GM21423 (cell line): ENCODE measurements around the gene ABHD3.
"Not testable (repeated sequence)": the region's sequence is repeated elsewhere in the genome, so short reads cannot be mapped to it uniquely, and the experiment has no call there.

Source experiments
- ATAC-seq: cut with Tn5 transposase; IDR thresholded peaks from one replicate; pipeline ENCODE4 v1.9.1; 2021; ENCODE audit warnings: mild to moderate bottlenecking, moderate library complexity; ENCODE audit not compliant: unreplicated experiment

The ABHD3 gene, protein sequence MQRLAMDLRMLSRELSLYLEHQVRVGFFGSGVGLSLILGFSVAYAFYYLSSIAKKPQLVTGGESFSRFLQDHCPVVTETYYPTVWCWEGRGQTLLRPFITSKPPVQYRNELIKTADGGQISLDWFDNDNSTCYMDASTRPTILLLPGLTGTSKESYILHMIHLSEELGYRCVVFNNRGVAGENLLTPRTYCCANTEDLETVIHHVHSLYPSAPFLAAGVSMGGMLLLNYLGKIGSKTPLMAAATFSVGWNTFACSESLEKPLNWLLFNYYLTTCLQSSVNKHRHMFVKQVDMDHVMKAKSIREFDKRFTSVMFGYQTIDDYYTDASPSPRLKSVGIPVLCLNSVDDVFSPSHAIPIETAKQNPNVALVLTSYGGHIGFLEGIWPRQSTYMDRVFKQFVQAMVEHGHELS

DNA sequence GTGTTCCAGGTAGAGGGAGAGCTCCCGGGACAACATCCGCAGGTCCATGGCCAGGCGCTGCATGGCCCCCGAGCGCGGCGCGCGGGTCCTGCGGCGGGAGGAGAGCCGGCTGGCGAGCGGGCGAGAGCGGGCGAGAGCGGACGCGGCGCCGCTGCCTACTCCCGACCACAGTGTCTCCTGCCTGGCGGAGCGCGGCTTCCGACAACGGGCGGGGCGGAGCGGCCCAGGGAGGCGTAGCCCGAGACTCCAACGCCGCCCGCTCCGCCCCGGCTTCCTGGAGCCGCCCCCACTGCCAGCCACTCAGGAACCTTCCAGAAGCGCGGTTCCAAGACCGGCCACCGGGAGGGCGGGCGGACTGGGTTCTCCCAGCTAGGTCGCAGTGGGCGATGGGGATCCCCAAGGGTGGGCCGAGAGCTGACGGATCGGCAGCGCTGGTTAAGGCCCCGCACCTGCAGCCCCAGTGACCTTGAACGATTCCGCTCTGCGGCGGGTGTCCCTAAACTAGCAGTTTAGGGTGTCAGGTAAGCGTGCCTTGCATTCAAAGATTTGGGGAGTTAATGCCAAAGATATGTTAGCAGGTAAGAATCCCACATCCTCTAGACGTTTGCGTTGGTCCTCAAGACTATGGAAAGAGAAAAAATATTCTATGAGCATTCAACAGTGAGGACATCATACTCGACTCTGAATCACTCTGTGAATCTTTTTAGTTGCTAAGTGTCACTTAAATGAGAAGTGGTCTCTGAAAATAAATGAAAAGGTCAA, at the start of gene ABHD3:
ABHD3 (minus strand) TSS at position 172 of the 762 bp plus-strand sequence; CDS start at position 63, 109 bp downstream.
- peak; percentile 92 for ATAC-seq

DNA sequence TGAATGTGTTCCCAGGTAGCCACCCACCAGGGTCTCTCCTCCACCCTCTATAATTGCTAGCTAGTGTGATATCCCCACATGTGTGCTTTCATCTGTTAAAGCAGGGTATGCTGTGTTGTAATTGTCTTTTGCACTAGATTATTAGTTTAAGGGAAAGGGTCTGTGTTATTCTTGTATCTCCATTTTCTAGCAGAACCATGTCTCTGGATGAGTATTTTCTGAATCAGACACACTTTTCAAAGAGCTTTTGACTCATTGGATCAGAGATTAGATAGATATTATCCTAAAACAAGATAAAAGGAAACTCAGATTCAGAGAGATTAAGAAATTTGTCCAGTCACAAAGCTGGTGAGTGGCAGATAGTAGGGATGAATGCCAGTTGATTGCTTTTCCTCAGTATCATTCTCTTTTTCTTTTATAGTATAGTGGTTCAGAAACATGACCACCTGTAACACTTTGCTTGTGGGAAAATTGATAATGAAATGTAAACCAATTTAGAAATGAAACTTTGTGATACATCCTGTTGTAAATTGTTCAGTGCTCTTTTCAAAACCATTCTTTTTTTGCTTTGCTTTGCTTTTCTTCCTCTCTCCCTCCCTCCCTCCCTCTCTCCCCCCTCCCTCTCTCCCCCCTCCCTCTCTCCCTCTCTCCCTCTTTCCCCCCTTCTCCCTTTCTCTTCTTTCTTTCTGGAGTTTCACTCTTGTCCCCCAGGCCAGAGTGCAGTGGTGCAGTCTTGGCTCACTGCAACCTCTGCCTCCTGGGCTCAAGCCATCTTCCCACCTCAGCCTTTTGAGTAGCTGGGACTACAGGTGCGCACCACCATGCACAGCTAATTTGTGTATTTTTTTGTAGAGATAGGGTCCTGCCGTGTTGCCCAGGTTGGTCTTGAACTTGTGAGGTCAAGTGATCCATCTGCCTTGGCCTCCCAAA, 43.5 kb upstream of the ABHD3 start:
- no peak for ATAC-seq

DNA sequence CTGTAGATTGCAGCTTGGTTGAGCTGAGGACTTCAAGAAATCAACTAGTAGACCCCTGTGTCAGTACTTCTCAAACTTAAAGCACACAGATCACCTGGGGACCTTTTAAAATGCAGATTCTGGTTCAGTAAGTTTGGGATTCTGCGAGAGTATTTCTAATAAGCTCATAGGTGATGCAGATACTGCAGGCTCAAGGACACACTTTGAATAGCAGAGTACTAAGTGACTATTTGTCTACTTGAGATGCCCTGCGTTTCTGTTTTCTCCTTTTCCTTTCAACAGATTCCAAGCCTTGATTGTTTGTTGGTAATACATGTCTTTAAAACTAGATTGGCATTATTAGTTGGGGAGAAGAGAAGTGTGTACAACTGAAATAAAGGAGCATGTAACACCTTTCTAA, 42.7 kb upstream of the ABHD3 start:
- ATAC-seq: no peak

DNA sequence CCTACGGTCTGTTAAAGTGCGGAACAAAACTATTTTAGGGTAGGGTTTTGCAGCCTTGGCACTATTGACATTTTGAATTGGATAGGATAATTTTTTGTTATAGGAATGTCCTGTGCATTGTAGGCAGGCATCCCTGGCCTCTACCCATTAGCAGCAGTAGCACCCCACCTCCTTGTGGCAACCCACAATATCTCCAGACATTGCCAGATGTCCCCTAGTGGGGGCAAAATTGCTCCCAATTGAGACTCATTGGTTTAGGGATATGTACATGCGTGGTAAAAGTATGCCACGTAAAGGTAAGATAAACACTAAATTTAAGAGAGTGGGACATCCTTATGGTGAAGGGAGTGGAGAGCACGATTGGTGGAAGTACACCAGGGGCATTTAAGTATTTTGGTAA, 40.7 kb upstream of the ABHD3 start:
- no peak for ATAC-seq

DNA sequence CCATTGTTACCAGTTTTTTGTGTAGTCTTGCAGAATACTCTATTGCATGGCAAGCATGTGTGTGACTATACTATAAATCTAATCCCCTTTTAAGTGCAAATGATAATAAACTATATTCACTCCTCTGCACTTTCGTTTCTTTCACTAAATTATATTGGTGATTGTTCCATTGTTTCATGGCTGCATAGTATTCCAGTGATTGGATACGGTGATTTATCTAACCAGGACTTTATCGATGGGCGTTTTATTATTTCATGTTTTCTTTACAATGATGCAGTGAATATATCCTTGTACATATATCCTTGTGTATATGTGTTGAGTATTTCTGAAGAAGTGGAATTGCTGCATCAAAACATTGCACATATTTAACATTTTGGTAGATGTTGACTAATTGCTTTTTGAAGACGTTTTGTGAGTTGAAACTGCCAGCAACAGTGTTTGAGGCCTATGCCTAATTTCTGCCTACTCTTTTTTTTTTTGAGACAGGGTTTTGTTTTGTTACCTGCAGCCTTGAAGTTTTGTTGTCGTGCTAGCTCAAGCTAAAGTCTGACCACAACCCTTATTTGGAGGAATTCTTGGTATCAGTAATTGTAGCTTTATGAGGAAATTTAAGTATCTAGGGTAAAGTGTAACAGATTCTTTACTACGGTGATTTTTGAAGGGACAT, 38.7 kb upstream of the ABHD3 start:
- ATAC-seq: no peak

DNA sequence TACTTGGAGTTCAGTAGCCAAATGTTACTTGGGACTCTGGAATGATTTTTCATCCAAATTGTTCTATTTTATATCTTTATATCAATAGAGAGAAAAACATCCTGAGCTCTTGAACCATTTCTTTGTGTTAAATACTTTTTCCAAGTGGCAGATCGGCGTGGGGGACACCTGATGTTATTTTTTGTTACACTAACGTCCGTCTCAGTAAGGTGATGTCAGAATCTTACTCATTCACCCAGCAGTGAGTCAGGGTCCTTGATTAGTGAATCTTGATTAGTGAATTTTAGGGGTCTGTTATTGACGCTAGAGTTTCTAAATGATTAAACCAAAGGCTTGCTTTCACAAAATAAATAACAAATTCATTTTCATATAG, 37.7 kb upstream of the ABHD3 start:
- ATAC-seq: no peak

DNA sequence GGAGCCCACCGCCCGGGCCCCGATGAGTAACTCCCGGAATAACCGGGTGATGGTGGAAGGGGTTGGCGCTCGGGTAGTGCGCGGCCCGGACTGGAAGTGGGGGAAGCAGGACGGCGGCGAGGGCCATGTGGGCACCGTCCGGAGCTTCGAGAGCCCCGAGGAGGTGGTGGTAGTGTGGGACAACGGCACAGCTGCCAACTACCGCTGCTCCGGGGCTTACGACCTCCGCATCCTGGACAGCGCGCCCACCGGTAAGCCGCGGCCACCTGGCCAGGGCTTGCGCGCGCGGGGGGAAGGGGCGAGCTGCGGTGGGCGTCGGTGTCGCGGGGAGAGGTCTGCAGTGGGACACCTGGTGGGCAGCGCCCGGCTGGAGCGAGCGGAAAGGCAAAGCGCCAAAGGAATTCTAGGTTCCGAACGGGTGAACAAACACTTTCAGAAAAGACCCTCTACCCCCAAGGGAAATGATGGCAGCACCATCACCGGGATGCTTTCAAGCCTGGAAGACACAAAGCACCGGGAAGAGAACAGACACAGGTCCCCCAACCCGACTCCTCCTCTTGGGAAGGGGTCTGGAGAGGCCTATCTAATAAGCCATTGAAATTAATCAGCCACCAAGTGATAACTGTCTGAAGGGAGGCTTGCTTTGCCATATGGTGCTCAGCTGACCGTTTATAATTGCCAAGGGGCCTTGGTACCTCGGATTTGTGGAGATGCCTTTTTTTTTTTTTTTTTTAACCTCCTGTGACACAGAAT, 37.2 kb upstream of the ABHD3 start:
- peak; percentile 11 for ATAC-seq

DNA sequence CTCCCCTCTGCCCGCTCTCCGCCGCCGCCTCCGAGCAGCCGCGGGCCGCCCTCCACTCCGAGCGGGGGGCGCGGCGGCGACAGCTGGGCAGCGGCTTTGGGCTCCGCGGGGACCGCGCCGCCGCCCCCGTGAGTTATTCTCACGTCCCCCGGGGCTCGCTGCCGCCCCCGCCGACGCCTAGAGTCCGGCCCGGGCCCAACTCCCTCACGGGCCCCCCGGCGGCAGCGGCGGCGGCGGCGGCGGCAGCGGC, 36.7 kb upstream of the ABHD3 start:
- no peak for ATAC-seq

DNA sequence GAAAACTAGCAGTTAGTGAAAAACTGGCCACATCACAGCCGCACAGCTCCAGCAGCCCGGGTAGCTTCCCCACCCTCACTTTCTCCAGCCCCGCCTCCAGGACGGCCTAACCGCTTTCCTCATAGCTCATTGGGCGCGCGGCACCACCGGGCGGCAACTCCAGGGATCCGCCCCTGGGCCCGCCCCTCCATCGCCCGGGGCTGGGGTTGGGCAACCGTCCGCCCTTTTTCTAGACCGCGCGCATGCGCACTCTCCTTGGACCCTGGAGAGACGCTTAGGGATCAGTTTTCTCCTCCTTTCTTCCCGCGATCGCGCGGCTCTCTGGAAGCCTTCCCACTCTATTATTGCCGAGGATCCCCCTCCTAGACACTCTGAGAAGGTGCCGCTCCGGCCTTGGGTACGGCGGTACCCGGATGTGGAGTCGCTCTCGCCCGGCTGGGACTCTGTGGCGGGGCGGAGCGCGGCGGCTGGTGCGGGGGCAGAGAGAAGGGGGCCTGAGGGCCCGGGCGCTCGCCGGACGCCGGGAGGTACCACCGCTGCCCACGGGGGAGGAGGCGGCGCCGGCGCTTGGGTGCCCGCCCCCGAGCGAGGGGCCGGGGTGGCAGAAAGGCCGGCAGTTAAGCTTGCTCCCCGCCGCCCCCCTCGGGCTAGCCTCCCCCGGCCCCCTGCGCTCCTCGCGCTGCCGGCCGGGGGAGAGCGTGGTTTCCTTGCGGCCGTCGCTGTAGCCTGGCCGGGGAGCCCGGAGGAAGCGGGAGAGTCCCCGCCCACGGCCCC, 36.2 kb upstream of the ABHD3 start, which contains the start of gene MIB1:
MIB1 (plus strand) TSS at position 255 of the 774 bp plus-strand sequence. CDS start 792 bp downstream, outside the sequence.
- ATAC-seq: peak; percentile 95

DNA sequence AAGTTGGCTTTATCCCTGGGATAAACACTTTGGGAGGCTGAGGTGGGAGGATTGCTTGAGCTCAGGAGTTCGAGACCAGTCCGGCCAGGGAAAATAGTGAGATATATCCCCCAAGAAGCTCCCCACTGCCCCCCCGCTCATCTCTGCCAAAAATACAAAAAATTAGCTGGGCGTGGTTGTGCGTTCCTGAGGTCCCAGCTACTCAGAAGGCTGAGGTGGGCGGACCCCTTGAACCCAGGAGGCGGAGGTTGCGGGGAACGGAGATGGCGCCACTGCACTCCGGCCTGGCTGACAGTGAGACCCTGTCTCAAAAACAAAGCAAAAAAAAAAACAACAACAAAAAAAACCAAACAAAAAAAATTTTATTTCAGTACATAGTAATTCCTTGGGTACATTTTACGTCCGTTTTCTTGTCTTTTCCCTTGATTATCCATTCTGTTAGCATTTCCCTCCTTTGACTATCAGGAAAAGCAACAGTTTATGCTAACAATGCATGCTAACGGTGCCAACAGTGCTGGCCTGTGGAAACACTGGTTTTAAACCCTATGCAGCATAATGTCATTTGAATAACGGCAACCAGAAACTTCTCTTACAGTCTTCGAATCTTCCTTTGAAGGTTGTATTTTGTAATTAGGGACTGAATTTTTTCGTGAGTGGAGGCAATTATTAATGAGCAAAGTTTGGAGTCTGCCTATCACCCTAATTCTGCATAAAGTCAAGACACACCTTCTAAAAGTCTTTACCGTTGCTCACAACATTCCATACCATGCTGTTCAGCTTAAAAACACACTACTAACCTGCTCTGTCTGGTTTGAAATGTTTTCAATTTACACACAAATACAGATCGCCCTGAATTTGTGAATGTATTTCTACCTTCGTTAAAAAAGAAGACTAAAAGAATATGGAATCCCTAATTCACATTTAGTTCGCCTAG, 35.3 kb upstream of the ABHD3 start:
- ATAC-seq: peak; percentile 5

DNA sequence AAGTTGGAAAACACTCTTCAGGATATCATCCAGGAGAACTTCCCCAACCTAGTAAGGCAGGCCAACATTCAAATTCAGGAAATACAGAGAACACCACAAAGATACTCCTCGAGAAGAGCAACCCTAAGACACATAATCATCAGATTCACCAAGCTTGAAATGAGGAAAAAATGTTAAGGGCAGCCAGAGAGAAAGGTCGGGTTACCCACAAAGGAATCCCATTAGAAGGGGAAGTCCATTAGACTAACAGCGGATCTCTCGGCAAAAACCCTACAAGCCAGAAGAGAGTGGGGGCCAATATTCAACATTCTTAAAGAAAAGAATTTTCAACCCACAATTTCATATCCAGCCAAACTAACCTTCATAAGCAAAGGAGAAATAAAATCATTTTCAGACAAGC, 32.4 kb upstream of the ABHD3 start:
- not testable (repeated sequence) for ATAC-seq

DNA sequence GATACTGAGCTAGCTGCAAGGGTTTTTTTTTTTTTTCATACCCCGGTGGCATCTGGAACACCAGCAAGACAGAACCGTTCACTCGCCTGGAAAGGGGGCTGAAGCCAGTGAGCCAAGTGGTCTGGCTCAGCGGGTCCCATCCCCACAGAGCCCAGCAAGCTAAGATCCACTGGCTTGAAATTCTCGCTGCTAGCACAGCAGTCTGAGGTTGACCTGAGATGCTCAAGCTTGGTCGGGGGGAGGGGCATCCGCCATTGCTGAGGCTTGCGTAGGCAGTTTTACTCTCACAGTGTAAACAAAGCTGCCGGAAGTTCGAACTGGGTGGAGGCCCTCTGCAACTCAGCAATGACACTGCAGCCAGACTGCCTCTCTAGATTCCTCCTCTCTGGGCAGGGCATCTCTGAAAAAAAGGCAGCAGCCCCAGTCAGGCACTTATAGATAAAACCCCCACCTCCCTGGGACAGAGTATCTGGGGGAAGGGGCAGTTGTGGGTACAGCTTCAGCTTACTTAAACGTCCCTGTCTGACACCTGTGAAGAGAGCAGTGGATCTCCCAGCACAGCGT, 31.0 kb upstream of the ABHD3 start:
- ATAC-seq: no peak

DNA sequence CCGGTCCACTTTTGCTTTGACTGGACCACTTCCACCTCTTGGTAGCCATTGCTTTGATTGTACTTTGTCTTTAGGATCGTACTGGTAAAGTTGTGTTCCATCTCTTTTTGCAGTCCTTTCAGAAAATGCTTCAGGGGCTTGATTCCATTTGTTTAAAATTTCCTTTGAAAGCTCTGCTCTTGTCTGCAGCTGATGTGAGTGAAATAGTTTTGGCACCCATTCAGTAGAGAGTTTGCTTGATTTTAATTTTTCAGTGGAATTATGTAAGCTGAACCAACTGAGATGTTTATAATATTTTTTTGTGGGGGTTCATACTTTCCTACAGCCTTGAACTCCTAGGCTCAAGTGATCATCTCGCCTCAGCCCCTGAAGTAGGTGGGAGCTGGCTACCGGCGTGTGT, 28.4 kb upstream of the ABHD3 start:
- no peak for ATAC-seq

DNA sequence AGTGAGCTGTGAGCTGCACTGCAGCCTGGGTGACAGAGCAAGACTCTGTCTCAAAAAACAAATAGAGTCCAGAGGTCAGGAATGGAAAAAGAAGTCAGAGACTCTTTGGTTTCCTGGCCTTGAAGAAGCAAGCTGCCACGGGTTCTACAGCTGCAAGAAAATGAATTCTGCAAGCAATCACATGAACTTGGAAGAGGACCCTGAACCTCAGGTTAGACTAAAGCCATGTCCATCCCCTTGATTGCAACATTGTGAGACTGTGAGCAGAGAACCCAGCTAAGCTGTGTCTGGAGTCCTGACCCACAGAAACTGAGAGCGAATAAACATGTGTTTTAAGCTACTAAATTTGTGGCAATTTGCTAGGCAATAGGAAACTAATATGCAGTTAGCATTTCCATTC, 23.1 kb upstream of the ABHD3 start:
- ATAC-seq: no peak

DNA sequence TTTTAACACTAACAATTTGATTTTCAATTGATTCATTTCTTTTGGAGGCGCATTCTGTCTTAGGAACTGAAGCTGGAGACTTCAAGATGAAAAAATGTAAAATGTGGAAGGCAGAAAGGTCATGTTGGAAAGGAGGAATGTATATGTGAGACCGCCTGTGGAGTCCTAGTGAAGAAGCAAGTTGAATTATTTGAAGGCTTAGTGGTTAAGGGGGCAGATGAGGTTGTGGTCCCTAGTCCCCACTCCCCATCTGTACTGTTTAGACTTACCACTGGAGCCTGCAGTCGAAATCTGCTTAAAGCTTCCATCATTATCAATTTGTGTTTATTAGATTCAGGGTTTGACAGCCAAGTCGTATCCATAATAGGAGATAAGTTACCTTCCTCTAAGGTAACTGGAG, 20.6 kb upstream of the ABHD3 start:
- ATAC-seq: no peak

DNA sequence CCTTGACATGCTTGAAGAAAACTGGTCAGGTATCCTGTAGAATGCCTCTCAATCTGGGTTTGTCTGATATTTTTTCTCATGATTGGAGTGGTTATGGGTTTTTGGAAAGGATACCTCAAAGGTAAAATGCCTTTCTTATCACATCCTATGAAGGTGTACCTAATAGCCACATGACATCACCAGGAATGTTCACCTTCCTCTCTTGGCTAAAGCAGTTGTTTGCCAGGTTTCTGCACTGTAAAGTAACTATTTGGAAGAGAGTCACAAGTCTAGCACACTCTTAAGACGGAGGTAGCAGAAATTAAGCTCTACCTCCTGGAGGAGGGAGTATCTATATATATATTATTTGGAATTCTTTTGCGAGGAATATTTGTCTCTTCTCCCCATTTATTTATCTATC, 18.1 kb upstream of the ABHD3 start:
- no peak for ATAC-seq

DNA sequence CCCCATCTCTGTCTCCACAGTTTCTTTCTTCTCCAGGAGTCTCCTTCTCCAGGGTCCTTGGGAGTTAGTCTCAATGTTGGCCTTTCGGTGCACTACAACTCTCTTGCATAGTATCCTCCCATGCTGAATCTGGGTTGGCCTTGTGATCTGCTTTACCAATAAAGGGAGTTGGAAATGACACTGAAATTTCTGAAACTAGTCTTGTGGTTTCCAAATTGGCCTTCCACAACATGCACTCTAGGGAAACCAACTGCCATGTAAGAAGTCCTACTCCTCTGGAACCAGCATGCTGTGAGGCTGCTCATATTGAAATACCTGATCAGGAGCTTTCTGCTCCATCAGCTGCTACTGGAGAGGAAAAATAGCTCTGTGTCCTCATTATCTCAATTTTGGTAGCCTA, 9.9 kb upstream of the ABHD3 start:
- no peak for ATAC-seq

DNA sequence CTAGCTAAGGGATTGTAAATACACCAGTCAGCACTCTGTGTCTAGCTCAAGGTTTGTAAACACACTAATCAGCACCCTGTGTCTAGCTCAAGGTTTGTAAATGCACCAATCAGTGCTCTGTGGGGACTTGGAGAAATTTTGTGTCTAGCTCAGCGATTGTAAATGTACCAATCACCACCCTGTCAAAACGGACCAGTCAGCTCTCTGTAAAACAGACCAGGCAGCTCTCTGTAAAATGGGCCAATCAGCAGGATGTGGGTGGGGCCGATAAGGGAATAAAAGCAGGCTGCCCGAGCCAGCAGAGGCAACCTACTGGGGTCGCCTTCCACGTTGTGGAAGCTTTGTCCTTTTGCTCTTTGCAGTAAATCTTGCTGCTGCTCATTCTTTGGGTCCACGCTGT, 2.6 kb upstream of the ABHD3 start:
- ATAC-seq: not testable (repeated sequence)
